HepG2 (cell line): ENCODE results near the gene PADI4. TPM values are rescaled to one million over a fixed set of nuclear protein-coding genes. Genes with fewer than 3 reads are reported as not detected.
A peak's percentile ranks its signal among the peaks of the same experiment; 100 is the strongest.

ENCODE experiments used
- ATAC-seq: fragments of 200-7000 bp; cut with Tn5 transposase; 3 replicates; pipeline ENCODE4 v1.9.1; 2020; ENCODE audit warnings: mild to moderate bottlenecking, moderate library complexity
- BruUV-seq: library from RNA; stranded (reverse); fragments of 400-500 nt; replicated peaks from 2 replicates; lab custom pipeline; 2021; lab: Mats Ljungman, UMichigan
- CTCF ChIA-PET: fragments of 300-600 bp; formaldehyde crosslinking; extraction: SDS; loops from one replicate; lab custom pipeline; 2021; ENCODE audit warnings: low total read pairs, inconsistent platforms, low intra/inter-chr PET ratio; lab: Yijun Ruan, JAX
- POLR2A ChIA-PET: fragments of 350-600 bp; sonication (Branson Sonifier 250); formaldehyde crosslinking; loops from one replicate; lab custom pipeline; 2020; ENCODE audit warnings: antibody characterized with exemption, inconsistent platforms; lab: Yijun Ruan, JAX
- DNase-seq: peaks from one replicate; pipeline ENCODE4 v3.0.0-alpha.2; 2015; ENCODE audit warnings: low spot score
- FAIRE-seq: peaks from 3 replicates; lab custom pipeline; 2011; peaks lifted over from hg19 to GRCh38; lab: Jason Lieb, UNC
- H2AFZ ChIP-seq: one replicate; pipeline ENCODE4 v1.6.1; 2011; ENCODE audit warnings: low read length, inconsistent platforms
- H3K27ac ChIP-seq: fragments of 300-600 bp; 3 replicates; pipeline ENCODE4 v1.8.0; 2011; ENCODE audit warnings: mixed run types, mild to moderate bottlenecking, mixed read lengths, low read length, inconsistent platforms; ENCODE audit not compliant: insufficient read depth; ENCODE audit errors: extremely low read length
- H3K27me3 ChIP-seq, 2 experiments: fragments of 200-600 bp in 1 of 2; 2 replicates in 1 of 2; 3 replicates in 1 of 2; pipeline versions ENCODE4 v1.6.0 to v1.8.0; 2011; ENCODE audit warnings: low read length in 2 of 2, mild to moderate bottlenecking in 2 of 2, moderate library complexity in 2 of 2, inconsistent platforms in 1 of 2; ENCODE audit not compliant: insufficient read depth in 2 of 2, control insufficient read depth in 1 of 2
- H3K36me3 ChIP-seq, 2 experiments: fragments of 200-600 bp in 1 of 2; replicated peaks in 1 of 2; 2 replicates in 1 of 2; 3 replicates in 1 of 2; pipeline versions ENCODE4 v1.5.1 to v1.8.0; 2011; ENCODE audit warnings: low read length in 2 of 2, inconsistent platforms in 1 of 2; ENCODE audit not compliant: insufficient read depth in 2 of 2, control insufficient read depth in 1 of 2
- H3K4me1 ChIP-seq: 2 replicates; pipeline ENCODE4 v1.5.1; 2012; ENCODE audit warnings: low read length, inconsistent platforms; ENCODE audit not compliant: insufficient read depth
- H3K4me2 ChIP-seq: 2 replicates; pipeline ENCODE4 v1.6.0; 2011; ENCODE audit warnings: low read depth, low read length, inconsistent platforms
- H3K4me3 ChIP-seq, 3 experiments: fragments of 200-600 bp in 1 of 3; sonication (generic), shearing (Covaris generic) in 1 of 3; replicated peaks in 1 of 3; 2 replicates each; pipeline ENCODE4 v1.5.1; 2011 to 2016; ENCODE audit warnings: low read length in 3 of 3, inconsistent platforms in 2 of 3, low read depth in 2 of 3, mild to moderate bottlenecking in 2 of 3, control low read depth in 1 of 3, mixed read lengths in 1 of 3; ENCODE audit not compliant: insufficient read depth in 1 of 3
- H3K79me2 ChIP-seq: one replicate; pipeline ENCODE4 v1.6.1; 2011; ENCODE audit warnings: low read length, inconsistent platforms; ENCODE audit not compliant: insufficient read depth
- H3K9ac ChIP-seq: 2 replicates; pipeline ENCODE4 v1.6.0; 2011; ENCODE audit warnings: mild to moderate bottlenecking, low read depth, low read length, inconsistent platforms; ENCODE audit not compliant: insufficient read depth
- H3K9me3 ChIP-seq: 2 replicates; pipeline ENCODE4 v1.5.1; 2012; ENCODE audit warnings: mild to moderate bottlenecking, low read length
- H4K20me1 ChIP-seq: 2 replicates; pipeline ENCODE4 v1.6.0; 2011; ENCODE audit warnings: inconsistent platforms, mild to moderate bottlenecking, low read length, moderate library complexity; ENCODE audit not compliant: insufficient read depth
- ADNP ChIP-seq: sonication (generic); formaldehyde crosslinking; IDR thresholded peaks from 2 replicates; pipeline ENCODE4 v1.4.0; 2020; ENCODE audit warnings: missing genetic modification reagents
- BORCS8-MEF2B ChIP-seq: sonication (generic); formaldehyde crosslinking; IDR thresholded peaks from 2 replicates; pipeline ENCODE4 v1.8.0; 2022; ENCODE audit warnings: mild to moderate bottlenecking, missing genetic modification reagents
- DMAP1 ChIP-seq: IDR thresholded peaks from 2 replicates; pipeline ENCODE4 v1.6.1; 2016
- ERF ChIP-seq: IDR thresholded peaks from 2 replicates; pipeline ENCODE4 v1.6.1; 2018; ENCODE audit warnings: missing biosample characterization, missing genetic modification reagents
- FOXO1 ChIP-seq: sonication (generic); formaldehyde crosslinking; IDR thresholded peaks from 2 replicates; pipeline ENCODE4 v1.4.0; 2020; ENCODE audit warnings: missing genetic modification reagents
- FOXO4 ChIP-seq: sonication (generic); formaldehyde crosslinking; conservative IDR thresholded peaks from 2 replicates; pipeline ENCODE4 v1.8.1; 2023; ENCODE audit warnings: missing genetic modification reagents
- GATAD1 ChIP-seq: IDR thresholded peaks from 2 replicates; pipeline ENCODE4 v1.6.1; 2016; ENCODE audit warnings: missing genetic modification reagents, missing compliant biosample characterization
- HBP1 ChIP-seq: IDR thresholded peaks from 2 replicates; pipeline ENCODE4 v1.6.1; 2016; ENCODE audit warnings: low read depth, control low read depth
- KMT2A ChIP-seq: sonication (generic); formaldehyde crosslinking; IDR thresholded peaks from 2 replicates; pipeline ENCODE4 v1.4.0; 2020; ENCODE audit warnings: missing genetic modification reagents
- NR2F1 ChIP-seq, 2 experiments: fragments of 450-650 bp in 1 of 2; formaldehyde crosslinking in 1 of 2; IDR thresholded peaks; 2 replicates each; pipeline versions ENCODE4 v1.5.0 to v1.6.1; 2016 to 2020; ENCODE audit warnings: mild to moderate bottlenecking in 1 of 2, missing compliant biosample characterization in 1 of 2, missing genetic modification reagents in 1 of 2, moderate library complexity in 1 of 2
- ZNF124 ChIP-seq: sonication (generic); formaldehyde crosslinking; IDR thresholded peaks from 2 replicates; pipeline ENCODE4 v1.4.0; 2020; ENCODE audit warnings: missing genetic modification reagents
- ZNF282 ChIP-seq: fragments of 450-650 bp; IDR thresholded peaks from 2 replicates; pipeline ENCODE4 v1.6.1; 2018; ENCODE audit not compliant: partially characterized antibody
- ZNF3 ChIP-seq: IDR thresholded peaks from 2 replicates; pipeline ENCODE4 v1.7.0; 2017; ENCODE audit warnings: inconsistent platforms
- ZNF432 ChIP-seq: sonication (generic); formaldehyde crosslinking; IDR thresholded peaks from 2 replicates; pipeline ENCODE4 v1.5.0; 2020; ENCODE audit warnings: missing genetic modification reagents, mild to moderate bottlenecking, borderline replicate concordance
- ZNF567 ChIP-seq: sonication (generic); formaldehyde crosslinking; IDR thresholded peaks from 2 replicates; pipeline ENCODE4 v1.8.1; 2023; ENCODE audit warnings: mild to moderate bottlenecking, missing genetic modification reagents, borderline replicate concordance
- ZNF629 ChIP-seq: sonication (generic); formaldehyde crosslinking; conservative IDR thresholded peaks from 2 replicates; pipeline ENCODE4 v1.5.0; 2020; ENCODE audit warnings: missing genetic modification reagents
- WGBS: methylation state at CpG from one replicate; pipeline ENCODE4 v1.1.6; 2017; ENCODE audit warnings: low lambda C conversion rate; 5-methylcytosine and 5-hydroxymethylcytosine counted together
- in situ Hi-C: cut with HindIII; loops from 2 replicates; pipeline ENCODE4 v1.10.0; 2017; ENCODE audit warnings: low pct_unique_long_range_greater_than_20kb; ENCODE audit not compliant: extremely low pct_ligation_motif_present
- intact Hi-C: fragments of 100-400 bp; cut with micrococcal nuclease; formaldehyde crosslinking; loops from one replicate; pipeline ENCODE4 v1.10.0; 2022; ENCODE audit not compliant: unreplicated experiment
- polyA plus RNA-seq, 8 experiments: library from polyadenylated mRNA; depleted of rRNA in 3 of 8; stranded (reverse) in 7 of 8; unstranded in 1 of 8; fragments of >200 nt; fragmentation: Illumina TruSeq in 4 of 8; extraction: Trizol in 4 of 8; gene quantifications; 2 replicates each; pipeline versions ENCODE4 v1.2.1 to v1.2.3, GENCODE V29; 2011 to 2016; ENCODE audit warnings: low read depth in 4 of 8, missing spikeins in 1 of 8, mixed read lengths in 1 of 8; ENCODE audit not compliant: insufficient read depth in 1 of 8
- total RNA-seq, 5 experiments: library from RNA; depleted of rRNA; stranded (reverse); fragments of >200 nt; fragmentation: Illumina TruSeq; extraction: Trizol; gene quantifications; 2 replicates each; pipeline ENCODE4 v1.2.3, GENCODE V29; 2016; ENCODE audit warnings: low read depth in 1 of 5
- TF ChIP-seq, protein P1 (sequence below): sonication (generic); formaldehyde crosslinking; IDR thresholded peaks from 2 replicates; pipeline ENCODE4 v1.5.1; 2020; ENCODE audit warnings: mild to moderate bottlenecking, missing genetic modification reagents, moderate library complexity

PADI4 gene
- total and polyA plus RNA-seq, 2 of the 13 experiments (the other 11 are each of a cell fraction or from before 2014, with no cell fraction given), result 0.04 TPM

DNA sequence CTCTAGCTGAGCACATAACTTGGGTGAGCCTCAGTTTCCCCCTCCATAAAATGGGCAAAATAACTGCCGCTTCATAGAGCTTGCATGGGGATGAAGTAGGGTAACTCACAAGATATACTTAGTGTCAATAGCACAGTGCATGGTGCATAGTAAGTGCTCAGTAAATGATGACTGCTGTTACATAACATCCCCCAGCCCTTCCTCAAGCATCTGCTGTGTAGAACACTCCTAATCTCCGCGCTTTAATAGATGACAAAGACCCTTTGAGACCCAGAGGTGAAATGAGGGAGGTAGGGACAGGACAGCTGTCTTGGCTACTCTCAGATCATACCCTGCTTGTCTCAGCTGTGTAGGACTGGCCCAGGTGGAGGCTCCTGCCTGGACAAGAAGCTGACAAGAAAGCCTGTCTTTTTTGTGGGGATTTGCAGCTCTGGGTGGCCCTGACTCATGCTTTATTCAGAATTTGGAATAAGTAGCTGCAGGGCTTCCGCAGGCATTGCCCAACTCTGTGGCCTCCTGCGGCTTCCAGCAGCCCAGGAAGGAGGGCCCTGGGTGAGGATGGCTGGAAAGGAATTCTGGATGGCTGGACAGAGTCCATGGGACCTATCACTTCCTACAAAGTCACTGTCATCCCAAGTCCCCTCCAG, 20.7 kb upstream of the PADI4 start:
- Histone ChIP-seq H3K27me3 (peaks cover 0 to 32% of the 10 kb centered on the region in 2 experiments; a peak in 3 of 5 replicates), H3K36me3 (no peaks in the 10 kb centered on the region), H2AFZ (no peak overlapping the region), H3K4me2 (no peak overlapping the region), H3K9me3 (no peaks in the 10 kb centered on the region), H4K20me1 (no peaks in the 10 kb centered on the region), H3K27ac (no peak overlapping the region), H3K4me3 (no peak overlapping the region), H3K9ac (no peak overlapping the region), H3K4me1 (no peaks in the 10 kb centered on the region)
- BruUV-seq, result no TSS peak
- POLR2A ChIA-PET, result no interaction called here
- DNase-seq, result no peak
- FAIRE-seq, result no peak
- intact Hi-C loops (no loop called here), in situ Hi-C loops (no loop called here)
- CTCF ChIA-PET, result no interaction called here
- ATAC-seq, result no peak
- WGBS, result 63% methylated on average over 5 of the region's 5 CpGs
- TF ChIP-seq ZNF3 (CRISPR knock-in tag) (no peak), ZNF282 (no peak), FOXO1 (CRISPR knock-in tag) (no peak), DMAP1 (CRISPR knock-in tag) (no peak), ZNF629 (CRISPR knock-in tag) (peak; percentile 32; the same call in 1 of the 2 replicates), ZNF124 (CRISPR knock-in tag) (no peak), GATAD1 (CRISPR knock-in tag) (no peak)
- TF ChIP-seq, all 625 proteins: peak for 1
- no peaks in the 10 kb centered on the region for H3K79me2 ChIP-seq

- Histone ChIP-seq H3K4me1 (no peaks in the 10 kb centered on the region), H3K36me3 (no peaks in the 10 kb centered on the region), H3K4me2 (no peak overlapping the region), H3K4me3 (no peak overlapping the region), H3K79me2 (no peaks in the 10 kb centered on the region), H3K27ac (no peak overlapping the region), H2AFZ (no peak overlapping the region), H3K27me3 (peaks cover 0 to 21% of the 10 kb centered on the region in 2 experiments; a peak in 2 of 5 replicates), H3K9me3 (no peaks in the 10 kb centered on the region), H3K9ac (no peak overlapping the region), H4K20me1 (no peaks in the 10 kb centered on the region)
- ChIA-PET POLR2A (no interaction called here), CTCF (no interaction called here)
- 6% methylated on average over 2 of the region's 2 CpGs for WGBS
- intact Hi-C loops (no loop called here), in situ Hi-C loops (no loop called here)
- ATAC-seq (no peak), FAIRE-seq (no peak), DNase-seq (no peak)
- no TSS peak for BruUV-seq
- TF ChIP-seq KMT2A (CRISPR knock-in tag) (no peak), BORCS8-MEF2B (CRISPR knock-in tag) (no peak), FOXO4 (no peak), ZNF432 (CRISPR knock-in tag) (no peak), ZNF567 (CRISPR knock-in tag) (no peak), NR2F1 (CRISPR knock-in tag; IDR thresholded peaks at IDR 0.05) (no peak), ADNP (CRISPR knock-in tag) (no peak), ERF (CRISPR knock-in tag) (no peak), HBP1 (CRISPR knock-in tag) (no peak)
- TF ChIP-seq, protein P1, sequence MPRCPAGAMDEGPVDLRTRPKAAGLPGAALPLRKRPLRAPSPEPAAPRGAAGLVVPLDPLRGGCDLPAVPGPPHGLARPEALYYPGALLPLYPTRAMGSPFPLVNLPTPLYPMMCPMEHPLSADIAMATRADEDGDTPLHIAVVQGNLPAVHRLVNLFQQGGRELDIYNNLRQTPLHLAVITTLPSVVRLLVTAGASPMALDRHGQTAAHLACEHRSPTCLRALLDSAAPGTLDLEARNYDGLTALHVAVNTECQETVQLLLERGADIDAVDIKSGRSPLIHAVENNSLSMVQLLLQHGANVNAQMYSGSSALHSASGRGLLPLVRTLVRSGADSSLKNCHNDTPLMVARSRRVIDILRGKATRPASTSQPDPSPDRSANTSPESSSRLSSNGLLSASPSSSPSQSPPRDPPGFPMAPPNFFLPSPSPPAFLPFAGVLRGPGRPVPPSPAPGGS (CRISPR knock-in tag), result no peak
Observed at GRCh38 chr1:17289721-17290120, 18.3 kb upstream of the PADI4 start.
